Astrocyte (in vitro differentiated cells and primary cell): Measurements from ENCODE around the gene ORM1. TPM values are rescaled to one million over a fixed set of nuclear protein-coding genes. Genes with fewer than 3 reads are reported as not detected.

ENCODE experiments used
- DNase-seq: peaks from one replicate; pipeline ENCODE4 v3.0.0-alpha.2; 2010; ENCODE audit warnings: low read depth
- FAIRE-seq: peaks from 2 replicates; lab custom pipeline; 2011; peaks lifted over from hg19 to GRCh38; lab: Jason Lieb, UNC
- H2AFZ ChIP-seq: 2 replicates; pipeline ENCODE4 v1.6.0; 2012; ENCODE audit warnings: low read depth, low read length, inconsistent platforms
- H3K27ac ChIP-seq: 2 replicates; pipeline ENCODE4 v1.5.1; 2011; ENCODE audit warnings: low read depth, low read length, inconsistent platforms
- H3K27me3 ChIP-seq: 2 replicates; pipeline ENCODE4 v1.6.0; 2011; ENCODE audit warnings: low read length, inconsistent platforms; ENCODE audit not compliant: insufficient read depth
- H3K36me3 ChIP-seq: 2 replicates; pipeline ENCODE4 v1.5.1; 2011; ENCODE audit warnings: low read length, inconsistent platforms; ENCODE audit not compliant: insufficient read depth
- H3K4me1 ChIP-seq: 2 replicates; pipeline ENCODE4 v1.5.1; 2011; ENCODE audit warnings: low read length, inconsistent platforms; ENCODE audit not compliant: insufficient read depth
- H3K4me2 ChIP-seq: 2 replicates; pipeline ENCODE4 v1.6.0; 2012; ENCODE audit warnings: low read length, inconsistent platforms
- H3K4me3 ChIP-seq: 2 replicates; pipeline ENCODE4 v1.5.1; 2011; ENCODE audit warnings: low read depth, mild to moderate bottlenecking, low read length, inconsistent platforms; ENCODE audit not compliant: insufficient read depth
- H3K79me2 ChIP-seq: 2 replicates; pipeline ENCODE4 v1.6.0; 2012; ENCODE audit warnings: mild to moderate bottlenecking, low read length, inconsistent platforms; ENCODE audit not compliant: insufficient read depth
- H3K9ac ChIP-seq: 2 replicates; pipeline ENCODE4 v1.6.0; 2012; ENCODE audit warnings: mild to moderate bottlenecking, low read length, inconsistent platforms
- H3K9me3 ChIP-seq: 2 replicates; pipeline ENCODE4 v1.5.1; 2012; ENCODE audit warnings: low read depth, mild to moderate bottlenecking, low read length, inconsistent platforms; ENCODE audit not compliant: insufficient read depth
- H4K20me1 ChIP-seq: 2 replicates; pipeline ENCODE4 v1.6.0; 2012; ENCODE audit warnings: low read length, inconsistent platforms; ENCODE audit not compliant: insufficient read depth
- H3K27ac Mint-ChIP-seq: one replicate; pipeline ENCODE4 v1.8.0; 2021; ENCODE audit warnings: mild to moderate bottlenecking, mixed read lengths; ENCODE audit not compliant: unreplicated experiment
- H3K27me3 Mint-ChIP-seq: one replicate; pipeline ENCODE4 v1.8.0; 2021; ENCODE audit warnings: low read depth, mixed read lengths; ENCODE audit not compliant: unreplicated experiment
- H3K36me3 Mint-ChIP-seq: one replicate; pipeline ENCODE4 v1.8.0; 2021; ENCODE audit warnings: low read depth, mixed read lengths; ENCODE audit not compliant: unreplicated experiment
- H3K4me1 Mint-ChIP-seq: one replicate; pipeline ENCODE4 v1.8.0; 2021; ENCODE audit warnings: low read depth, mixed read lengths; ENCODE audit not compliant: unreplicated experiment
- H3K4me3 Mint-ChIP-seq: one replicate; pipeline ENCODE4 v1.8.0; 2021; ENCODE audit warnings: mild to moderate bottlenecking, moderate library complexity, mixed read lengths; ENCODE audit not compliant: unreplicated experiment
- H3K9me3 Mint-ChIP-seq: one replicate; pipeline ENCODE4 v1.8.0; 2021; ENCODE audit warnings: mild to moderate bottlenecking, mixed read lengths; ENCODE audit not compliant: unreplicated experiment
- EZH2 ChIP-seq: IDR thresholded peaks from 2 replicates; pipeline ENCODE4 v1.6.1; 2012; ENCODE audit warnings: mild to moderate bottlenecking, low read length, inconsistent platforms; ENCODE audit not compliant: insufficient read depth
- total RNA-seq: library from RNA; stranded (reverse); gene quantifications from 2 replicates; pipeline ENCODE4 v1.2.1, GENCODE V29; 2021
- TF ChIP-seq, protein P1 (sequence below): IDR thresholded peaks from 2 replicates; pipeline ENCODE4 v1.5.1; 2011; ENCODE audit warnings: low read depth, mild to moderate bottlenecking, inconsistent platforms, low read length, moderate library complexity; ENCODE audit not compliant: insufficient read depth

The ORM1 gene
- total RNA-seq, 1 donor from 2014 or later = not detected

DNA sequence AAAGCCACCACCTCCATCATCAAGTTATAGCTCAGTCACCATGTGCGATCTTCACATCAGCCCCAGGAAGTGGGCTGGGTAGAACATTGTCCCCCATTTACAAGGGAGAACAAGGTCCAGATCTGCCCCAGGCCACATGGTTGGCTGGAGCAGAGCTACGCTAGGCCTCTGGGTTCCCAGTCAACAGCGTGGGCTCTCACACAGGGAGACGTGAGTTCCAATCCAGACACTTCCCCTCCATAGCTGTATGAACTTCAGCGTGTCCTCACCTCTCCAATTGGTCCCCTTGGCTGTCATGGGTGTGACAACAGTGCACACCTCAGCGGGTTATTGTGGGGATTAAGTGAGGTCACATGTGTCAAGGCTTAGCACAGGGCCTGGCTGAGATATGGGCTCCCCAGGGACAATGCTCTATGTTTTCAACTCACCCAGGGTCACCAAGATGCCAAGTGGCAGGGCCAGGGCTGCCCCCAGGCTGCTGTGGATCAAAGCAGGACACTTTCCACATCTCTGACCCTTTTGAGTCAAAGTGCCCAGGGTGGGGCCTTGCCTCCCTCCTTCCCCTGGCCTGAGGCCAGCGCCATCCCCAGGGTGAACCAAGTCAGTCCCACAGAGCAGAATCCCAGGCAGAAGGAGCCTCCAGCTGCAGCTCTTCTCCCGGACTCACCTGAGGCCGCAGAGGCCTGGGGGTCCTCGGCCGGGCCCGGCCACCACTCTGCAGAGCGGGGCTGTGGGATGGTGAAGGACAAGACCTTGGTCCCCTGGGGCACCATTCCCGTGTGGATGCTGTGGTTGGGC, 45.1 kb downstream of the ORM1 start:
- no peaks in the 10 kb centered on the region for H3K9me3 ChIP-seq
- DNase-seq = no peak
- no peak for FAIRE-seq
- Mint-ChIP-seq H3K36me3 (peaks cover 21% of the 10 kb centered on the region), H3K4me3 (no peak overlapping the region), H3K4me1 (peaks cover 11% of the 10 kb centered on the region), H3K27me3 (no peaks in the 10 kb centered on the region), H3K27ac (no peak overlapping the region), H3K9me3 (peaks cover 3% of the 10 kb centered on the region)
- H4K20me1 ChIP-seq = peaks cover 5% of the 10 kb centered on the region
- no peak overlapping the region for H3K4me3 ChIP-seq
- TF ChIP-seq, protein P1, sequence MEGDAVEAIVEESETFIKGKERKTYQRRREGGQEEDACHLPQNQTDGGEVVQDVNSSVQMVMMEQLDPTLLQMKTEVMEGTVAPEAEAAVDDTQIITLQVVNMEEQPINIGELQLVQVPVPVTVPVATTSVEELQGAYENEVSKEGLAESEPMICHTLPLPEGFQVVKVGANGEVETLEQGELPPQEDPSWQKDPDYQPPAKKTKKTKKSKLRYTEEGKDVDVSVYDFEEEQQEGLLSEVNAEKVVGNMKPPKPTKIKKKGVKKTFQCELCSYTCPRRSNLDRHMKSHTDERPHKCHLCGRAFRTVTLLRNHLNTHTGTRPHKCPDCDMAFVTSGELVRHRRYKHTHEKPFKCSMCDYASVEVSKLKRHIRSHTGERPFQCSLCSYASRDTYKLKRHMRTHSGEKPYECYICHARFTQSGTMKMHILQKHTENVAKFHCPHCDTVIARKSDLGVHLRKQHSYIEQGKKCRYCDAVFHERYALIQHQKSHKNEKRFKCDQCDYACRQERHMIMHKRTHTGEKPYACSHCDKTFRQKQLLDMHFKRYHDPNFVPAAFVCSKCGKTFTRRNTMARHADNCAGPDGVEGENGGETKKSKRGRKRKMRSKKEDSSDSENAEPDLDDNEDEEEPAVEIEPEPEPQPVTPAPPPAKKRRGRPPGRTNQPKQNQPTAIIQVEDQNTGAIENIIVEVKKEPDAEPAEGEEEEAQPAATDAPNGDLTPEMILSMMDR = no peak
- TF ChIP-seq EZH2 = no peak
- no peaks in the 10 kb centered on the region for H3K27me3 ChIP-seq
- no peaks in the 10 kb centered on the region for H3K79me2 ChIP-seq
- no peak overlapping the region for H3K9ac ChIP-seq
- peaks cover 2% of the 10 kb centered on the region for H3K36me3 ChIP-seq
- no peak overlapping the region for H3K27ac ChIP-seq
- H2AFZ ChIP-seq = no peak overlapping the region
- H3K4me1 ChIP-seq = peaks cover 30% of the 10 kb centered on the region
- no peak overlapping the region for H3K4me2 ChIP-seq

DNA sequence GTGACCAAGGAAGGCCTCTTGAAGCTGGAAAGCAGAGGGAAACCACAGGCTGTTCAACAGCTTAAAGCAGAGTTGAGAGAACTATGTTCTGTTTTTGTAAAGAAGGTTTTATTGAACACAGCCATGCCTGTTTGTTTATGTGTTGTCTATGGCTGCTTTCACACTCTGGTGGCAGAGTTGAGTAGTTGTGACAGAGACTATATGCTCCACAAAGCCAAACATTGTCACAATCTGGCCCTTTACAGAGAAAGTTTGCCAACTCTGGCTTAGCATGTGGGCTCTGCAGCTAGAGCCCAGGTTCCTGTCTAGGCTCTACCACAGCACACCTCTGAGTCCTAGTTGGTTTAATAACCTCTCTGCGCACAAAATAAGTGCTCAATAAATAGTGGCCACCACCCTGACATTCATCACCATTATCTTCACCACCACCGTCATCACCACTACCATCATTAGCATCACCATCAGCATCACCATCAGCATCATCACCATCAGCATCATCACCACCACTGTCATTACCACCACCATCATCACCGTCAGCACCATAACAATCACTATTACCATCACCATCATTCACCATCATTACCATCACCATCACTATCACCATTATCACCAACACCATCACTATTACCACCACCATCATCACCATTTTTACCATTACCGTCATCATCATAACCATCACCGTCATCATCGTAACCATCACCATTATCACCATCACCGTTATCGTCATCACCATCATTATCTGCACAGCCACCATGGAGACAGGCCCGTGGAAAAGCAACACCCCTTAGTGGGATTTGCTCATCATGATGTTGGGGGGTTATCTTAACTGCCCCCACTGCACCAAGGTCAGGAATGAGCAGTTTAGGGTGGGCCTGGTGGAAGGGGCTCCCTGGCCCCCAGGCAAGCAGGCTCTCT, 46.6 kb downstream of the ORM1 start:
- no peak overlapping the region for H3K27ac Mint-ChIP-seq

More for the DNA sequence above, 46.6 kb downstream of the ORM1 start:
- TF ChIP-seq, protein P1 = no peak
- no peak for TF ChIP-seq EZH2
- DNase-seq = no peak
- H3K4me3 ChIP-seq = no peak overlapping the region
- peaks cover 5% of the 10 kb centered on the region for H4K20me1 ChIP-seq
- FAIRE-seq = no peak
- no peak overlapping the region for H2AFZ ChIP-seq
- no peaks in the 10 kb centered on the region for H3K27me3 Mint-ChIP-seq
- no peaks in the 10 kb centered on the region for H3K27me3 ChIP-seq
- H3K79me2 ChIP-seq = no peaks in the 10 kb centered on the region
- peaks cover 23% of the 10 kb centered on the region for H3K4me1 ChIP-seq
- H3K9ac ChIP-seq = no peak overlapping the region
- H3K4me1 Mint-ChIP-seq = peaks cover 11% of the 10 kb centered on the region
- H3K4me2 ChIP-seq = no peak overlapping the region
- H3K36me3 ChIP-seq = peaks cover 2% of the 10 kb centered on the region
- H3K27ac ChIP-seq = no peak overlapping the region
- peaks cover 17% of the 10 kb centered on the region for H3K36me3 Mint-ChIP-seq
- peaks cover 3% of the 10 kb centered on the region for H3K9me3 Mint-ChIP-seq
- no peaks in the 10 kb centered on the region for H3K9me3 ChIP-seq
- no peak overlapping the region for H3K4me3 Mint-ChIP-seq
